ENCODE results near the gene KRT80. TPM values are rescaled to one million over a fixed set of nuclear protein-coding genes. Genes with fewer than 3 reads are reported as not detected.
A peak's percentile ranks its signal among the peaks of the same experiment; 100 is the strongest.

The KRT80 gene
- total RNA-seq, 1 experiment from 2014 or later: 6.7 TPM

- no peak for DNase-seq (ENCODE audit: low read depth)
Measured at GRCh38 chr12:52156757-52157565, 34.9 kb downstream of the KRT80 start.

GRCh38 chr12:52156311-52156710 is 35.5 kb downstream of the KRT80 start:
- DNase-seq (ENCODE audit: low read depth): no peak

- DNase-seq (ENCODE audit: low read depth): peak; percentile 41
Measured at GRCh38 chr12:52155048-52155868, 36.6 kb downstream of the KRT80 start.

- no peak for DNase-seq (ENCODE audit: low read depth)
Measured at GRCh38 chr12:52152905-52153317, 38.9 kb downstream of the KRT80 start.

GRCh38 chr12:52151837-52152783 is 39.7 kb downstream of the KRT80 start:
- DNase-seq (ENCODE audit: low read depth): peak; percentile 64

GRCh38 chr12:52151153-52151836 is 40.5 kb downstream of the KRT80 start:
- DNase-seq (ENCODE audit: low read depth): no peak

GRCh38 chr12:52149651-52150241 is 42.1 kb downstream of the KRT80 start:
- DNase-seq (ENCODE audit: low read depth): no peak

GRCh38 chr12:52149182-52149641 is 42.6 kb downstream of the KRT80 start:
- DNase-seq (ENCODE audit: low read depth): no peak

- no peak for DNase-seq (ENCODE audit: low read depth)
Measured at GRCh38 chr12:52148464-52149181, 43.2 kb downstream of the KRT80 start.

- DNase-seq (ENCODE audit: low read depth): no peak
Measured at GRCh38 chr12:52147964-52148463, 43.8 kb downstream of the KRT80 start.

GRCh38 chr12:52147367-52147963 is 44.3 kb downstream of the KRT80 start:
- DNase-seq (ENCODE audit: low read depth): peak; percentile 99

GRCh38 chr12:52146822-52147366 is 44.9 kb downstream of the KRT80 start:
- no peak for DNase-seq (ENCODE audit: low read depth)

GRCh38 chr12:52146089-52146821 is 45.6 kb downstream of the KRT80 start:
- no peak for DNase-seq (ENCODE audit: low read depth)

- no peak for DNase-seq (ENCODE audit: low read depth)
Measured at GRCh38 chr12:52145228-52146088, 46.4 kb downstream of the KRT80 start.

GRCh38 chr12:52144512-52145227 is 47.1 kb downstream of the KRT80 start:
- no peak for DNase-seq (ENCODE audit: low read depth)

GRCh38 chr12:52142431-52142830 is 49.4 kb downstream of the KRT80 start:
- no peak for DNase-seq (ENCODE audit: low read depth)

All from LHCN-M2 (cell line).